GM19455 (cell line): ENCODE results near the gene CCDC188.

Experiments
- ATAC-seq: cut with Tn5 transposase; IDR thresholded peaks from one replicate; pipeline ENCODE4 v1.9.1; 2021; ENCODE audit not compliant: unreplicated experiment

The CCDC188 gene

GRCh38 chr22:20123366-20124082 lies 27.3 kb downstream of the CCDC188 start:
- ATAC-seq: no peak

- no peak for ATAC-seq
These were observed 28.9 kb downstream of the CCDC188 start for GRCh38 chr22:20121856-20122415.

DNA sequence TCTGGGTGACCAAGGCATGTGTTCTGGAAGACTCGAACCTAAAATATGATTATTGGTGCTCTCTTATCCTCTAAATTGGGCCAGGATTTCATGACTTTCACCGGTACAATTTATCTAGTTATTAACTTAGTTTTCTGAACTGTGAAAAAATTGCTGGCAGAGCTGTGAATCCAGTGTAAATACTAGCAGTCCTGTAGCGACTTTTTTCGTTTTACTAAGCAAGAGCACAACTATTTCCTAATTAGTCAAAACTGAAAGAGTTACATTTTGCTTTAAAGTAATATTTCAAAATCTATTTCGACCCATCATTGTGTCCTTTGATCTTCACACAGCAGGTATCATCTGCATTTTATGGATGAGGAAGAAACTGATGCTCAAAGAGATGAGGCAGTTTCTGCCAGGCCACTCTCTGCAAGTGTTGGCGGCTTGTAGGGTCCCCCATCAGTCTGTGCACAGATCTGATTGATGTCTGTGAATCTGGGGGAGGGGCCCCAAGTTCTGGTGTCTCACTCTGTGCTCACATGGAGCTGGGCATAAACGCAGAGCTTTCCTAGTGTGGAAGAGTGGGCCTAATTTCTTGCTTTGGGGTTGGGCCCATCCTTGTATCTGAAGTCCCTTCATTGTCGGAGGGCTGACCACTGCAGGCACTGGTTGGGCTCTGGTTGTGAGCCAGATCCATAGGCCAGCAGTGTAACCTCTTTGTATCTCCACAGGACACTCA lies 32.4 kb downstream of the CCDC188 start:
- no peak for ATAC-seq

GRCh38 chr22:20117633-20118299 lies 33.1 kb downstream of the CCDC188 start:
- peak; percentile 16 for ATAC-seq

DNA sequence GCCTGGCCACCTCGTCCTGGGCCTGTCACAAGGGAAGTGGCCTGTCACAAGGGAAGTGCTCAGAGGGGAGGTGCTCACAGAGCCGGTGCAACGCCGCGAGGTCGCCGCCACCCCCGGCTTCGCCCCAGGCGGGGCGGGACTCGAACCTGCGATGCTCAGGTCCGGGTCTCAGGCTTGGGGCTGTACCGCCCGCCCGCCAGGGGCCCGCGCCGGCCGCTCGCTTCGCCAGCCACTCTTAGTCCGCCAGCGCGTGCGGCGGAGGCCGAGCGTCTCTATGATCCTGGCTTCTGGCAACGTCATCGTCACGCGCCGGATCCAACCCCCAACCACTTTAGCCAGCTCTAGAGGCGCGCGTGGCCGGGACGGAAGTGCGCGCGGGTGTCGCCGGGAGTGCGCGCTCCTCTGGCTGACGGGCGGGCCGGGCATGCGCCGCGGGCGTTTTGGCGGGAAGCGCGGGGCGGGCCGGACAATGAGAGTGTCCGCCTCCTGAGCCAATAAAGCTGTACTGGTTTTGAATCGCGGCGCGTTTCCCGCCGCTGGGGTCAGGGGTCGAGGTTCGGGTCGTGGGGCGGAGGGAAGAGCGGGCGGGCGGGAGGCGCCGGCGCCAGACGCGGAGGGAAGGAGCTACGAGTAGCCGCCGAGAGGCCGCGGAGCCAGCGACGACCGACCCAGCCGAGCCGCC lies 33.8 kb downstream of the CCDC188 start, which contains the start of gene TRMT2A:
TRMT2A (minus strand) TSS at position 276 of the 682 bp plus-strand sequence. CDS start 320 bp downstream, outside the sequence.
- peak; percentile 61 for ATAC-seq

DNA sequence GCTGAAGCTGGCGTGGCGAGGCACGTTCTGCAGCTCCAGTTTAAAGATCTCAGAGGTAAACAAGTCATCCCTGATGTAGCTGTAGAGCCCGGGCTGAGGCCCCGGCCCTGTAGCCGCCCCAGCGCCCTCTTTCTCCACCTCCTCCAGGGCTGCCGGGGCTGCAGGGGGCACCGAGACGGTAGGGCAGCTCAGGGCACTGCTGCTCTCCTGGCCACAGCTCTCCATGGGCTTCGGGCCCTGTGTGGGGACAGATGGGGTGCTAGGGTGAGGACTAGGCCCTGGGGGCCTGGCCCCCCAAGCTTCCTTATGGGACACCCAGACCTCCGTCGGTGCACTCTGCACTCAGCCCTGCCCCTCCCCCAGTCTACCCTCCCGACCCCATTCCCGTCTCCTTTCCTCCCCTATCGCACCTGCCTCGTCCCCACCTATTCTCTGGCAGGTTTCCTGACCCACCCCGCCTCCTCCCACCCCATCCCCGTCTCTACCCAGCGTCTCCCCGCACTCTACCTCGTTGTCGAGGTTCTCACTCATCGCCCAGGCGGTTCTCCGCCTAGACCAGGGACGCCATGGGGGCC lies 34.4 kb downstream of the CCDC188 start:
- no peak for ATAC-seq

- no peak for ATAC-seq
These were observed 35.0 kb downstream of the CCDC188 start, which contains the start of gene RANBP1 for GRCh38 chr22:20115691-20116375. RANBP1 (plus strand) TSS chr22:20116104; CDS start chr22:20116185, 81 bp downstream.

DNA sequence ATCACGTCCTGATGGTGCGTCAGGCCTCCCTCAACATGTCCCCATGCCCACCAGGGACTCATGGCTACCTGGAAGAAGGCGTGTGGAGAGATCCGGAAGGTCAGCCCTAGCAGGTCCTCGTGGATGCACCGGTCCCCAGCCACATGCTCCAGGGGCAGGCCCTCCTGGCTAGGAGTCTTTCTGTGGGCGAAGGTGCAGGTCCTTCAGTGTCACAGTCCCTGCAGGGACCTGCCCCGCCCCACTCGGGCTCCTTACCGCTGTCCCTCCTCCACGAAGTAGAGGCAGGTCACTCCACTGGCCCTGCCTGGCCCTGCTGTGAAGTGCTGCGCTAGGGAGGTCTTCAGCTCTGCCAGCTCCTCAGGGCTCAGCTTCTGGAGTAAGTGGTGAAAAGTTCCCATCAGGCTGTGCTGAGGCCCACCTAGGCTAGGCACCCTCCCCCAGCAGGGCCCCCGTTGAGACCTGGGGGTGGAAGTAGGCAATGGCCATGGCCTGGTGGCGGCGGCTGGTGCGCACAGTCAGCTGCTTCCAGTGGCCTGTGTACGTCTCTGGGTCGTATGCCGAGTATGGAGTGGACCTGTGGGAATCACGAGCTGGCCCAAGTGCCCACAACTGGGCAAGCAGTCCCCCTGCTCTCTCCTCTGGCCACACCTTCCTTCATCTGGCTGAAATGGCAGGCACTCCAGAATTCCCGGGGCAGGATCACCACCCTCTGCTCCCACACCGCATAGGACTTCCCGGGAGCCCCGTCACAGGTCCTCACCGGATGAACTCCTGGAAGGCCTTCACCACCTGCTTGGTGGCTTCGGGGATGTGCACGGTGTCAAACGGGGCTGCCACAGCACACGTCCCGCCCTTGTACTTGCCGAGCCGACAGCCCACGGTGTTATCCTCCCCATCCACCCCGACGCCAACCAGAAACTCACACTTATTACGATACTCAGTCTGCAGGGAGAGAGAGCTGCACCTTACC lies 36.1 kb downstream of the CCDC188 start:
- ATAC-seq: no peak

GRCh38 chr22:20113551-20114310 lies 37.1 kb downstream of the CCDC188 start:
- no peak for ATAC-seq

DNA sequence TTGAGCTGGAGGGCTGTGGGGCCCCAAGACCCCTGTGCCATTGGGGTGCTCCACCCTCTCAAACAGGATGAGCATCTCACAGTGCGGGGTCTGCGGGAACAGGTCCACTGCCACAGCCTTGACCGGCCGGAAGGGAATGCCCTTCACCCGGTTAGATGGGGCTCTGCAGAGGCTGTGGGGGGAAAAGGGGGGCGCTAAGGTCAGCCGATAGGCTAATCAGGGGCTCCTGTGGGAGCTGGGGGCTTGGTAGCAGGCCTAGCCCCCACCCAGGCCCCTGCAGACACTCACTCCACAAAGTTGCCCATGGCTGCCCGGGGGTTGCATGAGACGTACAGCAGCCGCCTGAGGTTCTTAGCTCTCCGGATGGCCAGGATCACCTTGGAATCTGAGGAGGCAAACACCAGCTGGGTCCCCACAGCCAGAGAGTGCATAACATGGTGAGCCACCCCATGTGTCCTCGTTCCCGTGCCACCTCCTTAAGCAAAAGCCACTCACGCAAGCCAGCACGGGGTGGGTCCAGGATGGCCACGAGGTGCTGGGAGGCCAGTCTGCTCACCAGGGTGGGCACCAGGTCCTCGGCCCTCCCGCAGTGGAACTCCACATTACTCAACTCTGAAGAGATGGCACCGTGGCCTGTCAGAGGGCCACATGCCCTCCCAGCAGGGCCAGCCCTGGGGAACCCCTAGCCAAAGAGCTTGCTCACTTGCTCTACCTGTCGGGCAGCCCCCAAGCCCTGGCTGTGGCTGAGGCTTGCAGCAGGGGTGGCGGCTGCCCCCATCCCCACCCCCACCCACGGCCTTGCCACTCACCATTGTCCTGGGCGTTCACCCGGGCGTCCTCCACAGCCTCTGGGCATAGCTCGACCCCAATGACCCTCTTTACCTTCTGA lies 38.0 kb downstream of the CCDC188 start:
- no peak for ATAC-seq

- ATAC-seq: no peak
These were observed 38.9 kb downstream of the CCDC188 start for GRCh38 chr22:20111689-20112622.

DNA sequence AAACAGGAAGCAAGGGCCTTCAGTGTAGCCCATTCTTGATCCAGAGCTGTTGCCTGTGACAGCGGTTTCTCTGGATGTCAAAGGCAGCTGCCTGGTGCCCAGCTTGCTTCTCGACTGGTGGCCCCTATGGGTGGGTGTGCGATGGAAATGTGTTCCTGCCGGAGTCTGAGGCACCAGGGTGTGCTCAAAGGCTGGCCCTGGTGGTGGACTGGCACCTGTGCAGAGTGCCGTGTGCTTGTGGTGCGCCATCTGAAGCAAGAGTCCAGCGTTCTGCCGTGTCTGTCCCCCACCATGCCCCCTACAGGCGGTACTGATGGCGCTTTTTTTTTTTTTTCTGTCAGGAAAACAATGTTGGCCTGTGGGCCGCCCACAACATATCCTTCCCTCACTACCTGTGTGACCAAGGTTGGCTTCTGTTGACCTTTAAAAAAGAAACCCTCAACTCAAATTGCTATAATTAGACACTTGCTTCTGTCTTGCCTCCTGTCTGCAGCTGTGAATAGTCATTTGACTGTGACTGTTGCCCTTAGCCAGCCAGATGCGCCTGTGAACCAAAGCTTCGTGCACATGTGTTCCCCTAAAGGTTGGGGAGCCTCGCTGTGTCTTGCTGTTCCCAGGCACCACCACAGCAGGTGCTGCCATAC lies 39.7 kb downstream of the CCDC188 start:
- no peak for ATAC-seq

GRCh38 chr22:20110359-20110985 lies 40.4 kb downstream of the CCDC188 start:
- no peak for ATAC-seq

DNA sequence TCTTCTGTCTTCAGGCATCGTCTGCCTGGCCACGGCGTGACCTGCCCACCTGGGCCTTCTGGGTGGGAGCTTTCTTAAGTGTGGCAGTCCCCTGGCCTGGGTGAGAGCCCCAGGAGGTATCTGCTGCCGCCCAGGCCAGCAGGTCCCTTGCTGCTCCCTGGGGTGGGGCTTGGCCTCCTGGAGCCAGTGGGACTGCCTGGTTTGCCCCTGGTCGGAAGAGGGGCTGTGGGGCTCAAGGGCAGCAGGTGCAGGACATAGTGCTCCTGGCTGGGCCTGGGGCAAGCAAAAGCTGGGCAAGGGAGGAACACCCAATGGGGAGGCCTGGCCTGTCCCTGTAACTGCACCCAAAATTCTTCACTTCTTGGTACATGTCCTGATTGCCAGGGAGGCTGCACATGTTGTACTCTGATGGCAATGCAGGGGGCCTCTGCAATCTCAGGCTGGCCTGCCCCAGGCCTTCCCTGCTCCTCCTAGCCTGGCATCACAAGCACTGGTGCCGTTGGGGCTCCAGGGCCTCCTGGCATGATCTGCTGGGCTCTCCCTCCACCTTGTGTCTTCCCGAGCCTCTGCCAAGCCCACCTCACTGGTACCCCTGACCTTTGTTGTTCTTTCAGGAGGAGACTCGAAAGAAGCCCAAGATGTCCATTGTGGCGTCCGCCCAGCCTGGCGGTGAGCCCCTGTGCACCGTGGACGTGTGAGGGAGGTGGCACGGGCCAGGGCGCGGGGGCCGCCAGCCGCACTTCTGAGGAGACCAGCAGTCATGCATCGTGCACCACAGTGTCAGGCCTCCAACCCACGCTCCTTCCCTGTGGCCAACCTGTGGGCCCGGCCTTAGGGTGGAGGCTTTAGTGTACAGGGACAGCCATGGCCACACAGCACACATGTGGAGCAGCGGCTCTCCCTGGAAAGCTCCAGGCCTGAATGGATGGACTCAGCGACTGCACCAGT lies 41.2 kb downstream of the CCDC188 start:
- no peak for ATAC-seq
